ENCODE measurements around the gene NOTO. TPM values are rescaled to one million over a fixed set of nuclear protein-coding genes. Genes with fewer than 3 reads are reported as not detected.

The NOTO gene
- polyA plus RNA-seq, 2 of the 4 experiments (the other 2 are of a cell fraction): 0.03 TPM; not detected in 1

DNA sequence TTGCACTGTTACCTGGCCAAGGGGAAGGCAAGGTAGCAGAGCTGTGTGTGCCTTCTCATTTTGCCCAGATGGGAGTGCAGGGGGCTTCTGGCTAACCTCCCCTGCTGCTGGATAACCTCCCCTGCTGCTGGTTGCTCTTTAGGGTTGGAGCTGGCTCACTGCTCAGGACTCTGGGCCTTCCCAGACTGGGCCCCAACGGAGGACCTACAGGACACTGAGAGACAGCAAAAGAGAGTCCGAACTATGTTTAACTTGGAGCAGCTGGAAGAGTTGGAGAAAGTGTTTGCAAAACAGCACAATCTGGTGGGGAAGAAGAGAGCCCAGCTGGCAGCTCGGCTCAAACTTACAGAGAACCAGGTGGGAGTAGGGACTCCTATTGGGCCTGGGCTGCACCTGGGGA lies 5.9 kb downstream of the NOTO start:
- peaks cover 12% of the 10 kb centered on the region; the same call in 2 of the 3 replicates for H3K4me1 ChIP-seq
- H3K9me3 ChIP-seq: no peaks in the 10 kb centered on the region
- no peak overlapping the region for H3K4me2 ChIP-seq
- H3K4me3 ChIP-seq: no peak overlapping the region
- H3K27ac ChIP-seq: no peak overlapping the region
- 66% methylated on average over 3 of the region's 3 CpGs for WGBS (ENCODE audit: missing lambda C conversion rate)
- no peak for ATAC-seq
- TF ChIP-seq POLR2AphosphoS2 (conservative IDR thresholded peaks at IDR 0.05; ENCODE audit: low read length) (no peak), KDM5A (IDR thresholded peaks at IDR 0.05) (no peak), JUN (IDR thresholded peaks at IDR 0.05) (no peak), MAZ (IDR thresholded peaks at IDR 0.05; ENCODE audit: borderline replicate concordance, low read depth, low read length) (no peak)
- TF ChIP-seq, protein P1, sequence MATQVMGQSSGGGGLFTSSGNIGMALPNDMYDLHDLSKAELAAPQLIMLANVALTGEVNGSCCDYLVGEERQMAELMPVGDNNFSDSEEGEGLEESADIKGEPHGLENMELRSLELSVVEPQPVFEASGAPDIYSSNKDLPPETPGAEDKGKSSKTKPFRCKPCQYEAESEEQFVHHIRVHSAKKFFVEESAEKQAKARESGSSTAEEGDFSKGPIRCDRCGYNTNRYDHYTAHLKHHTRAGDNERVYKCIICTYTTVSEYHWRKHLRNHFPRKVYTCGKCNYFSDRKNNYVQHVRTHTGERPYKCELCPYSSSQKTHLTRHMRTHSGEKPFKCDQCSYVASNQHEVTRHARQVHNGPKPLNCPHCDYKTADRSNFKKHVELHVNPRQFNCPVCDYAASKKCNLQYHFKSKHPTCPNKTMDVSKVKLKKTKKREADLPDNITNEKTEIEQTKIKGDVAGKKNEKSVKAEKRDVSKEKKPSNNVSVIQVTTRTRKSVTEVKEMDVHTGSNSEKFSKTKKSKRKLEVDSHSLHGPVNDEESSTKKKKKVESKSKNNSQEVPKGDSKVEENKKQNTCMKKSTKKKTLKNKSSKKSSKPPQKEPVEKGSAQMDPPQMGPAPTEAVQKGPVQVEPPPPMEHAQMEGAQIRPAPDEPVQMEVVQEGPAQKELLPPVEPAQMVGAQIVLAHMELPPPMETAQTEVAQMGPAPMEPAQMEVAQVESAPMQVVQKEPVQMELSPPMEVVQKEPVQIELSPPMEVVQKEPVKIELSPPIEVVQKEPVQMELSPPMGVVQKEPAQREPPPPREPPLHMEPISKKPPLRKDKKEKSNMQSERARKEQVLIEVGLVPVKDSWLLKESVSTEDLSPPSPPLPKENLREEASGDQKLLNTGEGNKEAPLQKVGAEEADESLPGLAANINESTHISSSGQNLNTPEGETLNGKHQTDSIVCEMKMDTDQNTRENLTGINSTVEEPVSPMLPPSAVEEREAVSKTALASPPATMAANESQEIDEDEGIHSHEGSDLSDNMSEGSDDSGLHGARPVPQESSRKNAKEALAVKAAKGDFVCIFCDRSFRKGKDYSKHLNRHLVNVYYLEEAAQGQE (IDR thresholded peaks at IDR 0.05): no peak
- ChIA-PET CTCF (interaction anchor here (0.6 to 10.2 kb wide), 7 partner anchors 20 to 1264 kb away, joined by 3 to 173 read pairs (median 5); partner anchors contain the start of gene MRPL53), POLR2A (no interaction called here)
- no peak for FAIRE-seq
- DNase-seq (ENCODE audit: low read depth in 1 of 2, low spot score in 1 of 2): no peak

DNA sequence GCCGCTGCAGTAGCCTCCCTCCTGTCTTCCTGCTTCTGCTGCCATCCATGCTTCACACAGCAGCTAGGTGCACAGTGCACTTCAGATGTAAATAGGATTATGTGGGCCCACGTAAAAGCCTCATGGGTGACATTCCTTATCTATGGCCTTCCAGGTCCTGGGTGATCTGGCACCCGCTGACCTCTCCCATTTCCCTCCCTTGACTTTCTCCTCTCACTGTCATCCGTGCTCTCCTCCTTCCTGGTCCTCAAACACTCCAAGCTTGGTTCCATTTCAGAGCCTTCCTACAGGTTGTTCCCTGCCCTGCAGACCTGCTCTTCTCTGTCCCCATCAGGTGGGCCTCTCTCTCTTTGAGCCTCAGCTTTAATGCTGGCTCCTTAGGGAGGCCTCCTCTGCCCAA lies 7.6 kb downstream of the NOTO start:
- Histone ChIP-seq H3K27ac (no peak overlapping the region), H3K4me1 (peaks cover 8% of the 10 kb centered on the region), H3K4me3 (no peak overlapping the region), H3K9me3 (no peaks in the 10 kb centered on the region), H3K4me2 (no peak overlapping the region)
- DNase-seq (ENCODE audit: low read depth in 1 of 2, low spot score in 1 of 2): no peak
- 41% methylated on average over 4 of the region's 4 CpGs for WGBS (ENCODE audit: missing lambda C conversion rate)
- TF ChIP-seq PHF8 (IDR thresholded peaks at IDR 0.05; ENCODE audit: borderline replicate concordance, low read depth) (no peak), FOXS1 (CRISPR knock-in tag; IDR thresholded peaks at IDR 0.05) (no peak), CHD4 (IDR thresholded peaks at IDR 0.05; ENCODE audit: borderline replicate concordance) (no peak), JUNB (IDR thresholded peaks at IDR 0.05) (no peak), TP53 (CRISPR knock-in tag; IDR thresholded peaks at IDR 0.05) (no peak), RARB (CRISPR knock-in tag; IDR thresholded peaks at IDR 0.05) (no peak), KDM5A (IDR thresholded peaks at IDR 0.05) (no peak)
- TF ChIP-seq, protein P2, sequence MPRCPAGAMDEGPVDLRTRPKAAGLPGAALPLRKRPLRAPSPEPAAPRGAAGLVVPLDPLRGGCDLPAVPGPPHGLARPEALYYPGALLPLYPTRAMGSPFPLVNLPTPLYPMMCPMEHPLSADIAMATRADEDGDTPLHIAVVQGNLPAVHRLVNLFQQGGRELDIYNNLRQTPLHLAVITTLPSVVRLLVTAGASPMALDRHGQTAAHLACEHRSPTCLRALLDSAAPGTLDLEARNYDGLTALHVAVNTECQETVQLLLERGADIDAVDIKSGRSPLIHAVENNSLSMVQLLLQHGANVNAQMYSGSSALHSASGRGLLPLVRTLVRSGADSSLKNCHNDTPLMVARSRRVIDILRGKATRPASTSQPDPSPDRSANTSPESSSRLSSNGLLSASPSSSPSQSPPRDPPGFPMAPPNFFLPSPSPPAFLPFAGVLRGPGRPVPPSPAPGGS (IDR thresholded peaks at IDR 0.05): no peak
- no peak for FAIRE-seq
- ChIA-PET POLR2A (interaction anchor here (0.5 kb wide), 1 partner anchor 917 kb away, joined by 3 read pairs; no protein-coding TSS in a partner anchor), CTCF (interaction anchor here (1.0 to 10.2 kb wide), 11 partner anchors 8 to 317 kb away, joined by 3 to 173 read pairs (median 5); no protein-coding TSS in a partner anchor)
- ATAC-seq: no peak

DNA sequence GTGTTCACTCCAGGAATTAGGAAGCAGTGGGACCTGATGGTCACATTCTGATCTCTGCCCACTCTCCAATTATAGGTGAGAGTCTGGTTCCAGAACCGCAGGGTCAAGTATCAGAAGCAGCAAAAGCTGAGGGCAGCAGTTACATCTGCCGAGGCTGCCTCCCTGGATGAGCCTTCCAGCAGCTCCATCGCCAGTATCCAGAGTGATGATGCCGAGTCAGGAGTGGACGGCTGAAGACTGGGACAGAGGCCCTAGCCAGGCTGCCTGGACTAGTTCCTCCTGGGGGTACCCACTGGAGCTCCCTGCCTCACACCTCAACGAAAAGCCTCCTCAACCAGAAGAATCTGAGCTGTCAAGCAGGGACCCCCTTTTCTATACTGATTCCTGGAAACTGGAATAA lies 8.3 kb downstream of the NOTO start:
- FAIRE-seq: no peak
- ChIA-PET CTCF (interaction anchor here (0.7 to 10.2 kb wide), 14 partner anchors 8 to 348 kb away, joined by 3 to 173 read pairs (median 5); partner anchors contain the start of gene SPR), POLR2A (interaction anchor here (0.5 kb wide), 1 partner anchor 917 kb away, joined by 3 read pairs; no protein-coding TSS in a partner anchor)
- no peak for ATAC-seq
- peaks cover 15% of the 10 kb centered on the region for H3K4me1 ChIP-seq
- DNase-seq (ENCODE audit: low read depth in 1 of 2, low spot score in 1 of 2): no peak
- 72% methylated on average over 6 of the region's 6 CpGs for WGBS (ENCODE audit: missing lambda C conversion rate)
- no peak overlapping the region for H3K4me2 ChIP-seq
- no peak overlapping the region for H3K4me3 ChIP-seq
- no peak overlapping the region for H3K27ac ChIP-seq
- no peaks in the 10 kb centered on the region for H3K9me3 ChIP-seq
- TF ChIP-seq EHMT2 (IDR thresholded peaks at IDR 0.05; ENCODE audit: low read depth) (no peak), HEYL (CRISPR knock-in tag; IDR thresholded peaks at IDR 0.05) (no peak), FOXS1 (CRISPR knock-in tag; IDR thresholded peaks at IDR 0.05) (no peak), ZSCAN20 (CRISPR knock-in tag; IDR thresholded peaks at IDR 0.05) (no peak), SMC3 (IDR thresholded peaks at IDR 0.05) (no peak), RARB (CRISPR knock-in tag; IDR thresholded peaks at IDR 0.05) (no peak), SREBF2 (IDR thresholded peaks at IDR 0.05) (no peak), EP300 (IDR thresholded peaks at IDR 0.05) (no peak), MAZ (IDR thresholded peaks at IDR 0.05; ENCODE audit: borderline replicate concordance, low read depth, low read length) (no peak), HOXB13 (CRISPR knock-in tag; IDR thresholded peaks at IDR 0.05; ENCODE audit: low read depth) (no peak)
- TF ChIP-seq, protein P3, sequence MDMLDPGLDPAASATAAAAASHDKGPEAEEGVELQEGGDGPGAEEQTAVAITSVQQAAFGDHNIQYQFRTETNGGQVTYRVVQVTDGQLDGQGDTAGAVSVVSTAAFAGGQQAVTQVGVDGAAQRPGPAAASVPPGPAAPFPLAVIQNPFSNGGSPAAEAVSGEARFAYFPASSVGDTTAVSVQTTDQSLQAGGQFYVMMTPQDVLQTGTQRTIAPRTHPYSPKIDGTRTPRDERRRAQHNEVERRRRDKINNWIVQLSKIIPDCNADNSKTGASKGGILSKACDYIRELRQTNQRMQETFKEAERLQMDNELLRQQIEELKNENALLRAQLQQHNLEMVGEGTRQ (IDR thresholded peaks at IDR 0.05): no peak
- TF ChIP-seq, protein P1 (IDR thresholded peaks at IDR 0.05): no peak
- TF ChIP-seq, protein P4, sequence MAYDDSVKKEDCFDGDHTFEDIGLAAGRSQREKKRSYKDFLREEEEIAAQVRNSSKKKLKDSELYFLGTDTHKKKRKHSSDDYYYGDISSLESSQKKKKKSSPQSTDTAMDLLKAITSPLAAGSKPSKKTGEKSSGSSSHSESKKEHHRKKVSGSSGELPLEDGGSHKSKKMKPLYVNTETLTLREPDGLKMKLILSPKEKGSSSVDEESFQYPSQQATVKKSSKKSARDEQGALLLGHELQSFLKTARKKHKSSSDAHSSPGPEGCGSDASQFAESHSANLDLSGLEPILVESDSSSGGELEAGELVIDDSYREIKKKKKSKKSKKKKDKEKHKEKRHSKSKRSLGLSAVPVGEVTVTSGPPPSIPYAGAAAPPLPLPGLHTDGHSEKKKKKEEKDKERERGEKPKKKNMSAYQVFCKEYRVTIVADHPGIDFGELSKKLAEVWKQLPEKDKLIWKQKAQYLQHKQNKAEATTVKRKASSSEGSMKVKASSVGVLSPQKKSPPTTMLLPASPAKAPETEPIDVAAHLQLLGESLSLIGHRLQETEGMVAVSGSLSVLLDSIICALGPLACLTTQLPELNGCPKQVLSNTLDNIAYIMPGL (CRISPR knock-in tag; IDR thresholded peaks at IDR 0.05; ENCODE audit: borderline replicate concordance): no peak

All from A549 (cell line).